GM15510 (cell line): ENCODE results near the gene SPDYE6.
A peak's percentile ranks its signal among the peaks of the same experiment; 100 is the strongest.

Experiments
- POLR2A ChIP-seq: IDR thresholded peaks from 3 replicates; pipeline ENCODE4 v1.6.1; 2011; ENCODE audit warnings: borderline replicate concordance; ENCODE audit not compliant: insufficient read length; ENCODE audit errors: extremely low read depth

SPDYE6 gene

DNA sequence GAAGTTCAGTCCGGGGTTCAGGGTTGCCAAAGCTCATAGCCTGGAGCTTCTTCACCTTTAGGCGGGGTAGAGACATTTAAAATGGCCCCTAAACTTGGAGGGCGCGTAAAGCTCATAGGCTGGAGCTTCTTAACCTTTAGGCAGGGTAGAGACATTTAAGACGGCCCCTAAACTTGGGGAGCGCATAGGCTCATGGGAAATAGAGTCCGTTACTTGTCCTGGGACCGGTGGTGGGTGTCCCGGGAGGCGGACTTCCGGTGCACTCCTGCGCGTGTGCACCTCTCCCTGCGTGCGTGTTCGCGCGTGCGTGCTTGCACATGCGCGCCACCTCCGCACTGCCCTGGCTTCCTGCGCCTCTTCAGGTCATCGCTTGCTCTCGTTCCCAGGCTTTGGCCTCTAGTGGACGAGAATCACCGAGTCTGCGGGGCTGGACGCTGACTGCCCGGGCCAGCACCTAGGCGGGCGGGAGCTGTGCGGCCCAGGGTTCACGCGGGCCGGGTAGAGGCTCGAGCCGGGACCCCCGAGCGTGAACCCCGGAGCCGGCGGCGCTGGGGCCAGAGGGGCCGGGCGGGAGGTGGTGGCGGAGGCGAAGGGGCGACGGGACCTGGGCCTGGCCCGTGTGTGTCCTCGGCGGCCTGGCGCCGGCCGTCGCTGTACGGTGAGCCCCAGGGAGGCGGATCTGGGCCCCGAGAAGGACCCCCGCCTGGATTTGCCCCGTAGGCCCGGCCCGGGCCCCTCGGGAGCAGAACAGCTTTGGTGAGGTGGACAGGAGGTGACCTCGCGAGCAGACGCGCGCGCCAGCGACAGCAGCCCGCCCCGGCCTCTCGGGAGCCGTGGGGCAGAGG is 7.5 kb upstream of the SPDYE6 start:
- TF ChIP-seq POLR2A = peak; percentile 71

DNA sequence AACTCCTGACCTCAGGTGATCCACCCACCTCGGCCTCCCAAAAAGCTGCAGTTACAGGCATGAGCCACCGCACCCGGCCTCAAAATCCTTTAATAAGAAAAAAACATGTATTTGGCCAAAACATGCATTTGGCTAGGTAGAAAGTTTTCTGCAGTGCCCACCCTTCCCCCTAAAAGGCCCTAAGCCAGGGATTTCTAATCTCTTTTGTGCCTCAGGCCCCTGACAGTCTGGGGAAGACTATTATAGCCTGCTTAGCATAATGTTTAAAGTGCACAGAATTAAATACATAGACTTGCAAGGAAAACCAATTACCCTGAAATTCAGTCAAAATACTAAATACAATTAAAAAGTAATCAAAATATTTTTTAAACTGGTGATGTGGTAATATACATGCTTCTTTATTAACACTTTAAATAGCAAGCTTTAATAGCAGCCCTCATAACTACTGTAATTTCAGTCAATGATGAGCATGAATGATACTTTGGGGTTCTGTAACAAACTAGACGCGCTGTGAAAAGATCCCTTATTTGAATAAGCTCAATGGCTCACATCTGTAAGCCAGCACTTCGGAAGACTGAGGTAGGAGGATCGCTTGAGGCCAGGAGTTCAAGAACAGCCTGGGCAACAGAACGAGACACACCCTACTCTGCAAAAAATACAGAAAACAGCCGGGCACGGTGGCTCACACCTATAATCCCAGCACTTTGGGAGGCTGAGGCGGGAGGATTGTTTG is 29.9 kb downstream of the SPDYE6 start:
- no peak for TF ChIP-seq POLR2A

DNA sequence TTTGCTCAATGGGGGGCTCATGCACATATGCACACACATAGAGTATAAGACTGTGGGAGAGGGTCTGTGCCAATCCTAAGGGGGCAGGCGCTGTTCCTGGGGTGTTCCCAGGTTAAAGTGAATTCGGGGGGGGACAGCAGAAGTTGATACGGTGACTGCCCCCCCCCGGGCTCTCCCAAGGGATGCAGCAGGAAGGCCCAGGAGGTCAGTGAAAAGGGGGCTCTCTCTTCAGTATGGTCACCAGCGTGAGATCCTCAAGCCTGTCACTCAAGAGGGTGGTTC is 32.4 kb downstream of the SPDYE6 start:
- no peak for TF ChIP-seq POLR2A

DNA sequence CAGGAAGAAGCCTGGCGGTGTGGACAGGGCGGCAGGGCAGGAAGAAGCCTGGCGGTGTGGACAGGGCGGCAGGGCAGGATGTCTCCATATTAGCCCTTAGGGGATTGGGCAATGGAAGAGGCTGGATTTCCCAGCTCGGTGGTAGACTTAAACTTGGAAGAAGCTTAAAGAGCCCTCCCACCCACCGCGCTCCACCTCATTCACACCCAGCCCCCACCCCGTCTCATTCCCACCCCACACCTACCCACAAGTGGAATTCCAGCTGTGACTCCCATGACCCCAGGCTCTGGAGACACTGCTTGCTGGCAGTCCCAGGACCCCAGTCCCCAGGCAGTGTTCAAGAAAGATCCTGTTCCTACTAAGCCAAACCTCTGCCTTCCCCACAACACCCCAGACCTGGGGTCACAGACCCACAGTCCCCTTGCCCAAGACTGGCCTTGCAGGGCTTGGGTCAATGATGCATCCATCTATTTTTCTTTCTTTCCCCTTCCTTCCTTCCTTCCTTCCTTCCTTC is 34.0 kb downstream of the SPDYE6 start:
- peak; percentile 21 for TF ChIP-seq POLR2A

DNA sequence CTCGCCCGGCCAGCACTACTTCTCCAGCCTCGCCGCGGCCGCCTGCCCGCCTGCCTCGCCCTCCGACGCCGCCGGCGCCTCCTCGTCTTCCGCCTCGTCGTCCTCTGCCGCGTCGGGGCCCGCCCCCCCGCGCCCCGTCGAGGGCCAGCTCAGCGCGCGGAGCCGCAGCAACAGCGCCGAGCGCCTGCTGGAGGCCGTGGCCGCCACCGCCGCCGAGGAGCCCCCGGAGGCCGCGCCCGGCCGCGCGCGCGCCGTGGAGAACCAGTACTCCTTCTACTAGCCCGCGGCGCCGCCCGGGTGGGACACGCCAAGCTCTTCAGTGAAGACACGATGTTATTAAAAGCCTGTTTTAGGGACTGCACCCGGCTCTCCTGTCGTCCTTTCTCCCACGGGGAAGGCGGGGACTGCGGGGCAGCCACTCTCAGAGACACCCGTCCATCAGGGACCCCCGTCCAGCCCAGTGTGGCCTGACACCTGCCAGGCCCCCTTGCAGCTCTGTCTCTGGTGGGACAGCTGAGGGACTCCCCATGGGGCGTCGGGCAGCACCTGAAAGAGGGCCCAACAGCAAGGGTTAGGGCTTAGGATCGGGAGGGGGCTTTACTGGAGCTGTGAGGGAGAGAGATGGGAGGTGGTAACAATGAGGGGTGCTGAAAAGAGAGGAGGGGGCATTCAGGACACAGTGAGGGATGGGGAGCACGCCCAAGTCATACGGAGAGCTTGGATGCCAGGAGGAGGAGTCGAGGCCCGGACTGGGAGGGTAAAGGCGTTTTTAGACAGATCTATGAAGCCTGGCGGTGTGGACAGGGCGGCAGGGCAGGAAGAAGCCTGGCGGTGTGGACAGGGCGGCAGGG is 34.7 kb downstream of the SPDYE6 start:
- TF ChIP-seq POLR2A = no peak

DNA sequence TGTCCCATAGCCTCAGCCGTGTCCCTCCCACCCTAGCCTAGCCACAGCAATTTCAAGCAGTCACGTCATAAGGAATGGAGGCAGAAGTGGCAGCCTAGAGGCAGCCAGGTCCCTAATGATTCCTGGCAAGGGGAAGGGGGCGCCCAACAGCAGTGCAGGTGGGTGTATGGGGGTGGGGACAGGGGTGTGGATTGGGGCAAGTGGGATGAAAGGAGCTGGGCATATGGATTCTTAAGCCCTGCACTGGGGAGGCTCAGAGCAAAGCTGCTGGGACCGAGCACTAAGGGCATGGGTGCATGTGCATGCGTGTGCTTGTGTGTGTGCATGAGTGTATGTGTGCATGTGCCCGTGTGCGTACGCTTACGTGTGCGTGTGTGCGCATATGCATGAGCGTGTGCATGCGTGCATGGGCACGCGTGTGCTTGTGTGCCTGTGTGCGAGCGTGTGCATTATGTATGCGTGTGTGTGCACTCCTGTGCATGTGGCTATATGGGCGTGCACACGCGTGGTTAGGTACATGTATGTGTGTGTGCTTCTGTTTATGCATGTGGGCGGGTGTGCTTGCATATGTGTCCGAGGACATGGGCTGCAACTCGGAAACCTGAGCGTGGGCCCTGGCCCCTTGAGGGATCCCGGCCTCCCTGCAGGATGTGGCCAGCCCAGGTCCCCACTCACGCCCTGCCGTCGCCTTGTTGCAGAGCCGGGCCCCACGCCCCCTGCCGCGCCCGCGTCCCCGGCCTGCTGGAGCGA is 35.5 kb downstream of the SPDYE6 start:
- TF ChIP-seq POLR2A = no peak

DNA sequence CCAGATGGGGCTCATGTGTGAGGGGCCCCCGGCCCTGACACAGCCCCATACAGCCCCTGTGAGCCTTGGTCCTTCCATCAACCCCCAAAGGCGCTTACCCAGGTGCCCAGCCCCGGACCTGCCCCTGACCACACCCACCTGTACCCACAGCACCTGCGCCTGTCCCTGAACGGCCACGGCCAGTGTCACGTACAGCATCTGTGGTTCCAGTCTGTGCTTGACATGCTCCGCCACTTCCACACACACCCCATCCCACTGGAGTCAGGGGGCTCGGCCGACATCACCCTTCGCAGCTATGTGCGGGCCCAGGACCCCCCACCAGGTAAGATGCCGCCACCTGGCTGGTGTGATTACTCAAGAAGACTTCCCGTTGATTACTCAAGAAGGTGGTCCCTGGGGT is 36.1 kb downstream of the SPDYE6 start:
- TF ChIP-seq POLR2A = no peak

DNA sequence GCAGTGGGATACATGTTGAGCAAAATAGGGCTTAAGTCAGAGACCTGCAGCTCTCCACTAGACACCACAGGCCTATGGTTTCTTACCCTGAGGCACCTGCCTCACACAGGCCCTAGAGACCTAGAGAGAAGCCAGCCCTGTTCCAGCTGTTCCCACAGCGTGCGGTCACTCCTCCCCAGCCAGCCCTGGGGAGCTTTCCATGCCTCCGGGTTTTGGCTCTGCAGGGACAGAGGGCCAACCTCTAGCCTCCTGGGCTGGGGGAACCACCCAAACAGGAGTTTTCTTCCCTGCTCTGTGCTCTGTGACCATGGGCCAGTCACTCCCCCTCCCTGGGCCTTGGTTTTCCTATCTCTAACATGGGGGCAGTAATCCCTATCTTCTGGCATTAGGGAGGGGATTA is 36.6 kb downstream of the SPDYE6 start:
- no peak for TF ChIP-seq POLR2A

DNA sequence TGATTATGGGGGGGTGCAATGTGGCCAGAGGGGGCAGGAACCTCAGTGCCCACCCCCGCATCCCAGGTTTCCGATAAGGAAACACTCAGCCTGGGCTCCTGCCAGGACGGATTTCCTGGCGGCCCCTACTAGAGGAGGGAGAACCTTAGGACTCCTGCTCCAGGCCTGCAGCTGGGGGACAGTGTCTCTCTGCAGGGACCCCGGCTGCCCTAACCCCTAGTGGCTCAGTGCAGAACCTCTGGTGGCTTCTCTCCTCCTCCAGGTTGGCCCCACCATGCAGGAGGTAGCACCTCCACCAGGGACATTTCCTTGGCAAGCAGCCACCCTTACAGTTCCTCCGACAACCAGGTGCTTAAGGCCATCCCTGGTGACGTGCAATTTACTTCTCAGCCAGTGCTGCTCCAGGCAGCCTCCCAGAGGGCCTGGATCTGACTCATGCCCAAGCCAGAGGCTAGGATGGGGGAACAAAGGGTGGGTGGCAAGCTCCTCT is 37.7 kb downstream of the SPDYE6 start:
- no peak for TF ChIP-seq POLR2A

DNA sequence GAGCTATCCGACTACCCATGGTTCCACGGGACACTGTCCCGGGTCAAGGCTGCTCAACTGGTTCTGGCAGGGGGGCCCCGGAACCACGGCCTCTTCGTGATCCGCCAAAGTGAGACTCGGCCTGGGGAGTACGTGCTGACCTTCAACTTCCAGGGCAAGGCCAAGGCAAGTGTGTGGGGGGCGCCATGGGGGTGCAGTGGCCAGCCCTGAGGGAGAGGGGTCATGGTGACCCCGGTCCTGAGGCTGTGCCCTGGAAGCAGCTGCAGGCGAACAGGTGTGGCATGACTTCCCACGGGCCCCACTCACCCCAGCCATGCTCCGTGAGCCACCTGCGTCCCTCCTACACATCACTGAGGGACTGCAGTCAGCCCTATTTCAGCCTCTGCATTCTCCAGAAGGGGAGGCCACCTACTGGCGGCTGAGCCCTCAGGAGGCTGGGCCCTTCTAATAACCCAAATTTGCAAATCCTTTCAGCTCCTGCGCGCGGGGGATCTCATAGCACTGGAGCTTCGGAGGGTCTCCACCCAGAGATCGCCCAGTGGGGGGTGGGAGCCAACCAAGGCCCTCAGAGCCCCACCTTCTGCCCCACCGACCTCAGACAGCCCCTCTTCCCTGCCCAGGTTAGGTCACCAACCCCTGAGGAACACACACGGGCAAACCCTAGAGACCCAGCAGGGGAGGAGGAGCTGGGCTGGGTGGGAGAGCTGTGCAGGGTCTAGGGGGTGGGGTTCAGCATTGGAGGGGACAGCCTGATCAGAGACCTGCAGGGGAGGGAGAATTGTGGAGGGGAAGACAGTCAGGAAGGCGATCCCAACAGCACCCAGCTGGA is 38.8 kb downstream of the SPDYE6 start:
- no peak for TF ChIP-seq POLR2A

DNA sequence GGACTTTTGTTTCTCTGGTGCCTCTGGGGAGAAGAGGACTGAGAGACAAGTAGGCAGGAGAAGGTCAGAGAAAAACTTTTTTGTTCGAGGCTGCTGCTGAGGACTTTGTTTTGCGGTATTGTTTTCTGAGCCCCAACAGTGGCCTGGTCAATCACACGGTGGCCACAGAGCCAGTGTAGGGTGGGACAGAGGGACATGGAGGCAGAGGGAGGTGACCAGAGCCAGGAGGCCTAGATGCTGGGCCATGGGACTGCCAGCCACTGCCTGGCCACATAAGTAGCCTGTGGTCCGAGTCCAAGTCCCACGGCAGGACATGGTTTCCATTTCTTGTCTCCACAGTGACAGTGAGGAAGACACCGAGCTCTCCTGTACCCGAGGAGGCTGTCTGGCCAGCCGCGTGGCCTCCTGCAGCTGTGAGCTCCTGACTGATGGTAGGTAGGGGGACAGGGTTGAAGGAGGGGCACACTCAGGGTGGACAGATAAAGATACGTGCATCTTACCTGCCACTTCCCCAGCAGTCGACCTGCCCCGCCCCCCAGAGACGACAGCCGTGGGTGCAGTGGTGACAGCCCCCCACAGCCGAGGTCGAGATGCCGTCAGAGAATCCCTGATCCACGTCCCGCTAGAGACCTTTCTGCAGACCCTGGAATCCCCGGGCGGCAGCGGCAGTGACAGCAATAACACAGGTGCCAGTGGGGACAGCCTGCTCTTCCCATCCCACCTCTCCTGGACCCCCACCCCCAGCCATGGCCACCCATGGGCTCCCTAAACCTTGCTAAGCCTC is 42.1 kb downstream of the SPDYE6 start:
- TF ChIP-seq POLR2A = no peak

DNA sequence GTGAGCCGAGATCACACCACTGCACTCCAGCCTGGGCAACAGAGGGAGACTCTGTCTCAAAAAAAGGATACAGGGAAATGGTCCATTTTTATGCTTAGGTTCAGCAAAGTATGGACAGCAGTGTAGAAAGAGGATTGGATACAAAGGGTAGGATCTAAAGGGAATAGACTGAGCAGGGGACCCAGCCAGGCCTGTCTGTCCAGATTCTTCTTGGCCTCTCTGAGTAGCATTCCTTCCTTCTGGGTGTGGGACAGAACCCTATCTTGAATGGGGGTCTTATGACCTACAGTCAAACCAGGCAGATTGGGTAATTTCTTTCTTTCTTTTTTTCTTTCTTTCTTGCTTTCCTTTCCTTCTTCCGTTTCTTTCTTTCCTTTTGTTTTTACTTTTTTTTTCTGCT is 43.9 kb downstream of the SPDYE6 start:
- no peak for TF ChIP-seq POLR2A

DNA sequence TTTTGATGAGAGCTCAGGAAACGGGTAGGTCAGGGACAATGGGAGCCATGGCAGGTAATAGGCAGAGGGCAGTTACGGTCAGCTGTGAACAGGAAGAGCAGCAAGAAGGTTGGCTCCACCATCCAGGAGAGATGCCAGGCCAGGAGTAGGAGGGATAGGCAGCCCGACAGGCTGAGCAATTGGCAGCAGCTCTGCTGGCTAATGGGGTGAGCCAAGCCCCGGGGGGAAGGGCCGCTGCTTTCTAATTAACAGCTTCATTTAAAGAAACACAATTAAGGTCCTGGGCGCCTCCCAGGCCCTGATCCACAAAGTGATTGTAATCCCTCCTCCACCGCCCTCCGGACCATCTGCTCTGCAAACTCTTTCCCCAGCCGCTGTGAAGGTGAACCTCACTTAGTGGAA is 45.8 kb downstream of the SPDYE6 start:
- TF ChIP-seq POLR2A = no peak

DNA sequence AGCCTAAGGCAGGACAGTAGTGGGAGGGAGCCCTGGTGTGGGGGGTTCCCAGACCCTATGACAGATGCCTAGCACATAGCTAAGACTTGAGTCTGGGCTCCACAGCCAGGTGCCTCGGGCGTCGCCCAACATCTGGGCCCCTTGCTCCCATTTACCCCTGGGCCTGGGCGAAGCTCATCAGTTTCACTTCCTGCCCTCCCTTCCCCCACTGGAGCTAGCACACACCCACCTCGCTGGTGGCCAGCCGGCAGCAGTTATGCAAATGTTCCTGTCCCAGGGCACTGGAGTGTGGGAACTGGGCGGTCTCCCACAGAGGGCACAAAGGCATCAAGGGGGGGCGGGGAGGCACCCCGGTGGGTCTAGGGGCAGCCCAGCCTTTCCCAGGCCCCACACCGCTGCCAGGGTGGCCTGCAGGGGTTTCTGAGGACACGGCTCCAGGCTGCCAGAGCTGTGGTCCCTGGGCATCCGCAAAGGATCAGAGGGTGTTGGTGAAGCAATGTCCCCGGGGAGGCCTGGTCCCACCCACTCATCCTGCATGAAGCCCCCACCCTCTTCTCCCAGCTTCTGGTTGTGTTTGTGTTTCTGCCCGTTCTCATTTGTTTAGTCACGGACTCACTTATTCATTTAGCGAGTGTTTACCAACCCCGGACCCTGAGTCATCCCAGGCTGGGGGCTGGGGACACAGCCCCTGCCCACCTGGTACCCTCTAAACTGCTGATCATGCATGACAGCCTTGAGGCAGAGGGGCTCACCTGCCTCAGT is 49.1 kb downstream of the SPDYE6 start:
- TF ChIP-seq POLR2A = peak; percentile 47
